H9 (cell line): ENCODE measurements around the gene PLXNB1. TPM values are rescaled to one million over a fixed set of nuclear protein-coding genes. Genes with fewer than 3 reads are reported as not detected.

Experiments used
- DNase-seq: peaks from one replicate; pipeline ENCODE4 v3.0.0-alpha.2; 2017
- H2AFZ ChIP-seq: one replicate; pipeline ENCODE4 v1.6.1; 2013; ENCODE audit warnings: mild to moderate bottlenecking, low read length, control low read depth, moderate library complexity
- H2AK5ac ChIP-seq: 2 replicates; pipeline ENCODE4 v1.6.1; 2013; ENCODE audit warnings: low read length, control low read depth, mixed read lengths; ENCODE audit not compliant: insufficient read length
- H2BK120ac ChIP-seq: one replicate; pipeline ENCODE4 v1.6.1; 2013; ENCODE audit warnings: low read depth, mild to moderate bottlenecking, low read length, control low read depth, inconsistent platforms; ENCODE audit not compliant: poor library complexity, severe bottlenecking
- H2BK12ac ChIP-seq: 2 replicates; pipeline ENCODE4 v1.6.1; 2013; ENCODE audit warnings: low read length, control low read depth, mixed read lengths, low read depth; ENCODE audit not compliant: insufficient read length
- H2BK15ac ChIP-seq: 2 replicates; pipeline ENCODE4 v1.6.1; 2013; ENCODE audit warnings: low read depth, low read length, control low read depth
- H2BK20ac ChIP-seq: one replicate; pipeline ENCODE4 v1.6.1; 2013; ENCODE audit warnings: low read depth, mild to moderate bottlenecking, low read length, control low read depth, inconsistent platforms; ENCODE audit not compliant: poor library complexity, severe bottlenecking
- H2BK5ac ChIP-seq: 2 replicates; pipeline ENCODE4 v1.6.1; 2013; ENCODE audit warnings: low read length, control low read depth, mixed read lengths; ENCODE audit not compliant: insufficient read length
- H3K14ac ChIP-seq: 2 replicates; pipeline ENCODE4 v1.6.1; 2013; ENCODE audit warnings: low read length, control low read depth; ENCODE audit not compliant: insufficient read depth
- H3K18ac ChIP-seq: 2 replicates; pipeline ENCODE4 v1.6.1; 2013; ENCODE audit warnings: low read depth, mild to moderate bottlenecking, mixed read lengths, low read length, control low read depth; ENCODE audit not compliant: insufficient read length
- H3K23ac ChIP-seq: 2 replicates; pipeline ENCODE4 v1.6.1; 2013; ENCODE audit warnings: low read length, control low read depth, mixed read lengths, low read depth; ENCODE audit not compliant: insufficient read length
- H3K23me2 ChIP-seq: 2 replicates; pipeline ENCODE4 v1.6.1; 2013; ENCODE audit warnings: low read depth, mild to moderate bottlenecking, mixed read lengths, low read length, control low read depth; ENCODE audit not compliant: insufficient read length, poor library complexity, severe bottlenecking
- H3K27ac ChIP-seq: 2 replicates; pipeline ENCODE4 v1.5.1; 2013; ENCODE audit warnings: low read length, control low read depth, mixed read lengths, low read depth; ENCODE audit not compliant: insufficient read length
- H3K27me3 ChIP-seq: 2 replicates; pipeline ENCODE4 v1.6.1; 2013; ENCODE audit warnings: low read length, control low read depth, inconsistent platforms; ENCODE audit not compliant: insufficient read depth
- H3K4ac ChIP-seq: 2 replicates; pipeline ENCODE4 v1.6.1; 2013; ENCODE audit warnings: low read depth, mild to moderate bottlenecking, control low read depth, inconsistent platforms, low read length, moderate library complexity
- H3K4me1 ChIP-seq: 2 replicates; pipeline ENCODE4 v1.6.1; 2013; ENCODE audit warnings: low read length, control low read depth, inconsistent platforms; ENCODE audit not compliant: insufficient read depth
- H3K4me2 ChIP-seq: 2 replicates; pipeline ENCODE4 v1.6.1; 2013; ENCODE audit warnings: low read length, control low read depth, mixed read lengths; ENCODE audit not compliant: insufficient read length, insufficient read depth
- H3K56ac ChIP-seq: 2 replicates; pipeline ENCODE4 v1.6.1; 2013; ENCODE audit warnings: low read depth, mild to moderate bottlenecking, mixed read lengths, low read length, control low read depth; ENCODE audit not compliant: insufficient read length
- H3K79me1 ChIP-seq: 2 replicates; pipeline ENCODE4 v1.6.1; 2013; ENCODE audit warnings: low read depth, mild to moderate bottlenecking, moderate library complexity, low read length, control low read depth, inconsistent platforms; ENCODE audit not compliant: insufficient read depth, poor library complexity, severe bottlenecking
- H3K79me2 ChIP-seq: 2 replicates; pipeline ENCODE4 v1.6.1; 2013; ENCODE audit warnings: low read length, control low read depth, inconsistent platforms; ENCODE audit not compliant: insufficient read depth
- H3K9ac ChIP-seq: 2 replicates; pipeline ENCODE4 v1.6.1; 2013; ENCODE audit warnings: low read length, control low read depth, mixed read lengths; ENCODE audit not compliant: insufficient read length; ENCODE audit errors: extremely low read depth
- H3K9me3 ChIP-seq: one replicate; pipeline ENCODE4 v1.6.1; 2013; ENCODE audit warnings: low read depth, low read length, inconsistent platforms; ENCODE audit not compliant: control insufficient read depth
- H3T11ph ChIP-seq: one replicate; pipeline ENCODE4 v1.6.1; 2013; ENCODE audit warnings: mild to moderate bottlenecking, low read length, control low read depth, inconsistent platforms
- H4K20me1 ChIP-seq: one replicate; pipeline ENCODE4 v1.6.1; 2013; ENCODE audit not compliant: control insufficient read depth, insufficient read length, insufficient read depth
- H4K5ac ChIP-seq: 2 replicates; pipeline ENCODE4 v1.6.1; 2013; ENCODE audit warnings: low read depth, mild to moderate bottlenecking, mixed read lengths, low read length, control low read depth; ENCODE audit not compliant: insufficient read length
- H4K8ac ChIP-seq: replicated peaks from 2 replicates; pipeline ENCODE4 v1.6.1; 2013; ENCODE audit warnings: low read length, control low read depth, mixed read lengths, low read depth; ENCODE audit not compliant: insufficient read length
- H4K91ac ChIP-seq: 2 replicates; pipeline ENCODE4 v1.6.1; 2013; ENCODE audit warnings: low read depth, mild to moderate bottlenecking, moderate library complexity, mixed read lengths, low read length, control low read depth; ENCODE audit not compliant: insufficient read length
- H3K27ac Mint-ChIP-seq, 3 experiments: 2 replicates in 2 of 3; 3 replicates in 1 of 3; pipeline ENCODE4 v1.8.0; 2020 to 2021; ENCODE audit warnings: mixed read lengths in 3 of 3, mild to moderate bottlenecking in 1 of 3, moderate library complexity in 1 of 3
- H3K27me3 Mint-ChIP-seq: 2 replicates; pipeline ENCODE4 v1.8.0; 2021; ENCODE audit warnings: low read depth, mild to moderate bottlenecking, moderate library complexity, mixed read lengths
- H3K36me3 Mint-ChIP-seq, 3 experiments: 2 replicates in 2 of 3; 3 replicates in 1 of 3; pipeline ENCODE4 v1.8.0; 2020 to 2021; ENCODE audit warnings: low read depth in 3 of 3, mixed read lengths in 3 of 3; ENCODE audit not compliant: insufficient read depth in 1 of 3
- H3K4me1 Mint-ChIP-seq, 2 experiments: 2 replicates each; pipeline ENCODE4 v1.8.0; 2020; ENCODE audit warnings: mixed read lengths in 2 of 2
- H3K4me3 Mint-ChIP-seq, 2 experiments: 2 replicates in 1 of 2; 3 replicates in 1 of 2; pipeline ENCODE4 v1.8.0; 2020 to 2021; ENCODE audit warnings: mild to moderate bottlenecking in 2 of 2, mixed read lengths in 2 of 2, moderate library complexity in 1 of 2
- H3K9me3 Mint-ChIP-seq, 2 experiments: 2 replicates in 1 of 2; 3 replicates in 1 of 2; pipeline ENCODE4 v1.8.0; 2020; ENCODE audit warnings: mild to moderate bottlenecking in 2 of 2, mixed read lengths in 2 of 2, moderate library complexity in 1 of 2
- CTCF ChIP-seq: fragments of 200-600 bp; sonication (generic); conservative IDR thresholded peaks from 3 replicates; pipeline ENCODE4 v1.8.0; 2021; ENCODE audit warnings: antibody characterized with exemption, mild to moderate bottlenecking
- WGBS: extraction: QIAGEN DNeasy Blood & Tissue Kit; methylation state at CpG from one replicate; pipeline ENCODE4 v1.1.7; 2013; ENCODE audit warnings: missing lambda C conversion rate, low lambda C conversion rate, mixed read lengths; ENCODE audit not compliant: insufficient read length; ENCODE audit errors: extremely low coverage; 5-methylcytosine and 5-hydroxymethylcytosine counted together
- total RNA-seq: library from RNA; stranded (reverse); gene quantifications from 2 replicates; pipeline ENCODE4 v1.2.1, GENCODE V29; 2021

Gene PLXNB1
- total RNA-seq, 1 experiment from 2014 or later: 184 TPM

GRCh38 chr3:48445277-48445882 is 15.5 kb upstream of the PLXNB1 start:
- Histone ChIP-seq H3K9me3 (no peaks in the 10 kb centered on the region), H3K9ac (no peak overlapping the region), H3T11ph (no peak overlapping the region), H3K56ac (no peak overlapping the region), H2AK5ac (no peak overlapping the region), H2BK12ac (no peak overlapping the region), H4K8ac (no peak overlapping the region), H2AFZ (no peak overlapping the region), H3K4ac (no peak overlapping the region), H2BK15ac (no peak overlapping the region), H3K14ac (no peak overlapping the region), H3K18ac (no peak overlapping the region), H3K23ac (no peak overlapping the region), H2BK5ac (no peak overlapping the region), H3K4me1 (no peaks in the 10 kb centered on the region), H3K79me2 (peaks cover 5% of the 10 kb centered on the region; the same call in 1 of the 2 replicates), H3K23me2 (peaks cover 14% of the 10 kb centered on the region), H2BK20ac (no peak overlapping the region), H3K79me1 (peaks cover 5% of the 10 kb centered on the region), H3K27ac (no peak overlapping the region), H4K20me1 (no peaks in the 10 kb centered on the region), H4K91ac (no peak overlapping the region), H2BK120ac (no peak overlapping the region), H3K4me2 (peak overlapping the region; percentile 72), H4K5ac (no peak overlapping the region), H3K27me3 (no peaks in the 10 kb centered on the region)
- peaks cover 18 to 43% (median 26%) of the 10 kb centered on the region in 3 experiments; a peak in 6 of 7 replicates for H3K36me3 Mint-ChIP-seq
- no CpG with 5 or more reads among the region's 6 CpGs for WGBS
- no peaks in the 10 kb centered on the region for H3K9me3 Mint-ChIP-seq
- no peaks in the 10 kb centered on the region for H3K27me3 Mint-ChIP-seq
- H3K4me1 Mint-ChIP-seq: peaks cover 28 to 29% of the 10 kb centered on the region in 2 experiments
- no peak for DNase-seq
- peak overlapping the region in 1 of 3 experiments; percentile 52; a peak in 1 of 7 replicates for H3K27ac Mint-ChIP-seq
- TF ChIP-seq CTCF: no peak
- H3K4me3 Mint-ChIP-seq: peak overlapping the region; percentile 91 to 94
